Measurements from ENCODE around the gene STK25.

GRCh38 chr2:241505781-241506201 lies 2.6 kb downstream of the STK25 start:
- no peak for TF ChIP-seq ZFP30 (CRISPR knock-in tag; IDR thresholded peaks at IDR 0.05)
- TF ChIP-seq CREB5 (CRISPR knock-in tag; IDR thresholded peaks at IDR 0.05; ENCODE audit: low read depth) = no peak
- no peak for TF ChIP-seq ZNF565 (CRISPR knock-in tag; conservative IDR thresholded peaks at IDR 0.05; ENCODE audit: low read depth)
- no peak for TF ChIP-seq POU6F1 (CRISPR knock-in tag; IDR thresholded peaks at IDR 0.05; ENCODE audit: borderline replicate concordance, low read depth)
- TF ChIP-seq ZFP3 (CRISPR knock-in tag; IDR thresholded peaks at IDR 0.05) = no peak
- no peak for TF ChIP-seq ZNF8 (CRISPR knock-in tag; IDR thresholded peaks at IDR 0.05)
- TF ChIP-seq TOX (CRISPR knock-in tag; IDR thresholded peaks at IDR 0.05; ENCODE audit: borderline replicate concordance) = no peak
